WTC11 (cell line): Measurements from ENCODE around the gene NECTIN1.

ENCODE experiments used
- ELF4 ChIP-seq: sonication (generic); formaldehyde crosslinking; IDR thresholded peaks from 2 replicates; pipeline ENCODE4 v1.8.1; 2022; ENCODE audit warnings: low read depth, mild to moderate bottlenecking, moderate library complexity, missing genetic modification reagents
- FOXP1 ChIP-seq: sonication (generic); formaldehyde crosslinking; IDR thresholded peaks from 2 replicates; pipeline ENCODE4 v1.8.0; 2022; ENCODE audit warnings: missing genetic modification reagents, mild to moderate bottlenecking, moderate library complexity, borderline replicate concordance
- IRF2 ChIP-seq: sonication (generic); formaldehyde crosslinking; IDR thresholded peaks from 2 replicates; pipeline ENCODE4 v1.8.0; 2022; ENCODE audit warnings: low read depth, missing genetic modification reagents, borderline replicate concordance
- JUN ChIP-seq: sonication (generic); formaldehyde crosslinking; IDR thresholded peaks from 2 replicates; pipeline ENCODE4 v1.8.0; 2023; ENCODE audit warnings: mild to moderate bottlenecking, missing genetic modification reagents
- NFE2L1 ChIP-seq: sonication (generic); formaldehyde crosslinking; IDR thresholded peaks from 2 replicates; pipeline ENCODE4 v1.8.1; 2023; ENCODE audit warnings: missing genetic modification reagents
- NR2C2 ChIP-seq: sonication (generic); formaldehyde crosslinking; IDR thresholded peaks from 2 replicates; pipeline ENCODE4 v1.8.0; 2022; ENCODE audit warnings: mild to moderate bottlenecking, missing genetic modification reagents
- ZBTB21 ChIP-seq: sonication (generic); formaldehyde crosslinking; IDR thresholded peaks from 2 replicates; pipeline ENCODE4 v1.8.1; 2023; ENCODE audit warnings: mild to moderate bottlenecking, missing genetic modification reagents, borderline replicate concordance
- TF ChIP-seq, protein P1 (sequence below): sonication (generic); formaldehyde crosslinking; IDR thresholded peaks from 2 replicates; pipeline ENCODE4 v1.8.0; 2022; ENCODE audit warnings: mild to moderate bottlenecking, missing genetic modification reagents
- TF ChIP-seq, protein P2 (sequence below): fragments of 200-600 bp; IDR thresholded peaks from 2 replicates; pipeline ENCODE4 v1.8.0; 2022; ENCODE audit warnings: antibody characterized with exemption
- TF ChIP-seq, protein P3 (sequence below): fragments of 250-450 bp; sonication (Bioruptor Pico); IDR thresholded peaks from 2 replicates; pipeline ENCODE4 v1.8.0; 2021; ENCODE audit warnings: mild to moderate bottlenecking
- TF ChIP-seq, protein P4 (sequence below): sonication (generic); formaldehyde crosslinking; IDR thresholded peaks from 2 replicates; pipeline ENCODE4 v1.8.1; 2022; ENCODE audit warnings: low read depth, missing genetic modification reagents, borderline replicate concordance
- TF ChIP-seq, protein P5 (sequence below): sonication (generic); formaldehyde crosslinking; IDR thresholded peaks from 2 replicates; pipeline ENCODE4 v1.8.0; 2022; ENCODE audit warnings: mild to moderate bottlenecking, missing genetic modification reagents

DNA sequence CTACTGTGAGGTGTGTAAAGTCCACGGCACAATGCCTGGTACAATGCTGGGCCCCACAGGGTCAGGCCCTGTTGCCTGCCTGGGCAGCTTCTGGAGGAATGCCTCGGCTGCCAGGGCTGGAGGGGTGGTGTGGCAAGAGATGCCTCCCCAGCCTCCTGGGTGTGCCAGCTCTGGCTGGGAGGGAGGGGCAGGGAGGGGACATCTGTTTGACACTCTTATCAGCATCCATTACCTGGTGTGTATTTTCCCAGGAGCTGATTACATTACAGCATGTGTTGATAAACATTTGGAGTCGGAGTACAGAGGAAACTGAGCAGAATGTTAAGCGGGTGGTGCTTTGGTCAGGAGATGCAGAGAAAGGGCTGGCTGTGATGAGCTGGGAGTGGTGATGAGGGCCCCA is 11.0 kb upstream of the NECTIN1 start:
- TF ChIP-seq, protein P1, sequence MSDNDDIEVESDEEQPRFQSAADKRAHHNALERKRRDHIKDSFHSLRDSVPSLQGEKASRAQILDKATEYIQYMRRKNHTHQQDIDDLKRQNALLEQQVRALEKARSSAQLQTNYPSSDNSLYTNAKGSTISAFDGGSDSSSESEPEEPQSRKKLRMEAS (CRISPR knock-in tag): no peak
- TF ChIP-seq, protein P2, sequence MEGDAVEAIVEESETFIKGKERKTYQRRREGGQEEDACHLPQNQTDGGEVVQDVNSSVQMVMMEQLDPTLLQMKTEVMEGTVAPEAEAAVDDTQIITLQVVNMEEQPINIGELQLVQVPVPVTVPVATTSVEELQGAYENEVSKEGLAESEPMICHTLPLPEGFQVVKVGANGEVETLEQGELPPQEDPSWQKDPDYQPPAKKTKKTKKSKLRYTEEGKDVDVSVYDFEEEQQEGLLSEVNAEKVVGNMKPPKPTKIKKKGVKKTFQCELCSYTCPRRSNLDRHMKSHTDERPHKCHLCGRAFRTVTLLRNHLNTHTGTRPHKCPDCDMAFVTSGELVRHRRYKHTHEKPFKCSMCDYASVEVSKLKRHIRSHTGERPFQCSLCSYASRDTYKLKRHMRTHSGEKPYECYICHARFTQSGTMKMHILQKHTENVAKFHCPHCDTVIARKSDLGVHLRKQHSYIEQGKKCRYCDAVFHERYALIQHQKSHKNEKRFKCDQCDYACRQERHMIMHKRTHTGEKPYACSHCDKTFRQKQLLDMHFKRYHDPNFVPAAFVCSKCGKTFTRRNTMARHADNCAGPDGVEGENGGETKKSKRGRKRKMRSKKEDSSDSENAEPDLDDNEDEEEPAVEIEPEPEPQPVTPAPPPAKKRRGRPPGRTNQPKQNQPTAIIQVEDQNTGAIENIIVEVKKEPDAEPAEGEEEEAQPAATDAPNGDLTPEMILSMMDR: no peak
- TF ChIP-seq ZBTB21 (no peak), JUN (no peak), IRF2 (CRISPR knock-in tag) (no peak), ELF4 (CRISPR knock-in tag) (no peak), NR2C2 (CRISPR knock-in tag) (no peak), NFE2L1 (CRISPR knock-in tag) (no peak), FOXP1 (CRISPR knock-in tag) (no peak)
- TF ChIP-seq, protein P3, sequence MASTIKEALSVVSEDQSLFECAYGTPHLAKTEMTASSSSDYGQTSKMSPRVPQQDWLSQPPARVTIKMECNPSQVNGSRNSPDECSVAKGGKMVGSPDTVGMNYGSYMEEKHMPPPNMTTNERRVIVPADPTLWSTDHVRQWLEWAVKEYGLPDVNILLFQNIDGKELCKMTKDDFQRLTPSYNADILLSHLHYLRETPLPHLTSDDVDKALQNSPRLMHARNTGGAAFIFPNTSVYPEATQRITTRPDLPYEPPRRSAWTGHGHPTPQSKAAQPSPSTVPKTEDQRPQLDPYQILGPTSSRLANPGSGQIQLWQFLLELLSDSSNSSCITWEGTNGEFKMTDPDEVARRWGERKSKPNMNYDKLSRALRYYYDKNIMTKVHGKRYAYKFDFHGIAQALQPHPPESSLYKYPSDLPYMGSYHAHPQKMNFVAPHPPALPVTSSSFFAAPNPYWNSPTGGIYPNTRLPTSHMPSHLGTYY (CRISPR knock-in tag): no peak
- TF ChIP-seq, protein P4, sequence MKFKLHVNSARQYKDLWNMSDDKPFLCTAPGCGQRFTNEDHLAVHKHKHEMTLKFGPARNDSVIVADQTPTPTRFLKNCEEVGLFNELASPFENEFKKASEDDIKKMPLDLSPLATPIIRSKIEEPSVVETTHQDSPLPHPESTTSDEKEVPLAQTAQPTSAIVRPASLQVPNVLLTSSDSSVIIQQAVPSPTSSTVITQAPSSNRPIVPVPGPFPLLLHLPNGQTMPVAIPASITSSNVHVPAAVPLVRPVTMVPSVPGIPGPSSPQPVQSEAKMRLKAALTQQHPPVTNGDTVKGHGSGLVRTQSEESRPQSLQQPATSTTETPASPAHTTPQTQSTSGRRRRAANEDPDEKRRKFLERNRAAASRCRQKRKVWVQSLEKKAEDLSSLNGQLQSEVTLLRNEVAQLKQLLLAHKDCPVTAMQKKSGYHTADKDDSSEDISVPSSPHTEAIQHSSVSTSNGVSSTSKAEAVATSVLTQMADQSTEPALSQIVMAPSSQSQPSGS (CRISPR knock-in tag): no peak
- TF ChIP-seq, protein P5, sequence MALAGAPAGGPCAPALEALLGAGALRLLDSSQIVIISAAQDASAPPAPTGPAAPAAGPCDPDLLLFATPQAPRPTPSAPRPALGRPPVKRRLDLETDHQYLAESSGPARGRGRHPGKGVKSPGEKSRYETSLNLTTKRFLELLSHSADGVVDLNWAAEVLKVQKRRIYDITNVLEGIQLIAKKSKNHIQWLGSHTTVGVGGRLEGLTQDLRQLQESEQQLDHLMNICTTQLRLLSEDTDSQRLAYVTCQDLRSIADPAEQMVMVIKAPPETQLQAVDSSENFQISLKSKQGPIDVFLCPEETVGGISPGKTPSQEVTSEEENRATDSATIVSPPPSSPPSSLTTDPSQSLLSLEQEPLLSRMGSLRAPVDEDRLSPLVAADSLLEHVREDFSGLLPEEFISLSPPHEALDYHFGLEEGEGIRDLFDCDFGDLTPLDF: no peak
